Natural killer cell (primary cell): ENCODE data around the gene PPP2R2C. TPM values are rescaled to one million over a fixed set of nuclear protein-coding genes. Genes with fewer than 3 reads are reported as not detected.

ENCODE experiments used
- ATAC-seq, 3 donors: fragments of 150-1000 bp in 2 of 3; fragments of 200-7000 bp in 1 of 3; cut with Tn5 transposase; 1 replicate in 1 of 3; 2 replicates in 2 of 3; pipeline ENCODE4 v1.10.0; 2021; ENCODE audit warnings: mild to moderate bottlenecking in 2 of 3, moderate library complexity in 2 of 3
- DNase-seq, 2 donors: peaks; one replicate each; pipeline versions ENCODE4 v3.0.0 to v3.0.0-alpha.2; 2013 to 2021; ENCODE audit warnings: mixed read lengths in 1 of 2
- H3K27ac ChIP-seq: one replicate; pipeline ENCODE4 v1.5.1; 2013; ENCODE audit warnings: mild to moderate bottlenecking, low read length
- H3K27me3 ChIP-seq: one replicate; pipeline ENCODE4 v1.6.1; 2013; ENCODE audit warnings: low read length; ENCODE audit not compliant: control insufficient read depth, insufficient read depth
- H3K36me3 ChIP-seq: one replicate; pipeline ENCODE4 v1.6.1; 2013; ENCODE audit warnings: low read length; ENCODE audit not compliant: control insufficient read depth, insufficient read depth
- H3K4me1 ChIP-seq: one replicate; pipeline ENCODE4 v1.6.1; 2013; ENCODE audit warnings: low read length; ENCODE audit not compliant: control insufficient read depth, insufficient read depth
- H3K4me3 ChIP-seq: one replicate; pipeline ENCODE4 v1.5.1; 2013; ENCODE audit warnings: low read length
- H3K9me3 ChIP-seq: one replicate; pipeline ENCODE4 v1.6.1; 2013; ENCODE audit warnings: low read length; ENCODE audit not compliant: control insufficient read depth, insufficient read depth
- H3K27ac Mint-ChIP-seq, 2 donors: one replicate each; pipeline ENCODE4 v1.8.0; 2022; ENCODE audit warnings: mild to moderate bottlenecking in 2 of 2, mixed read lengths in 2 of 2, moderate library complexity in 1 of 2
- H3K27me3 Mint-ChIP-seq, 2 donors: one replicate each; pipeline ENCODE4 v1.8.0; 2022; ENCODE audit warnings: low read depth in 2 of 2, mixed read lengths in 2 of 2
- H3K36me3 Mint-ChIP-seq: one replicate; pipeline ENCODE4 v1.8.0; 2022; ENCODE audit warnings: mixed read lengths
- H3K4me1 Mint-ChIP-seq, 2 donors: one replicate each; pipeline ENCODE4 v1.8.0; 2022; ENCODE audit warnings: mixed read lengths in 2 of 2
- H3K4me3 Mint-ChIP-seq: one replicate; pipeline ENCODE4 v1.8.0; 2022; ENCODE audit warnings: mild to moderate bottlenecking, moderate library complexity, mixed read lengths
- H3K9me3 Mint-ChIP-seq, 2 donors: one replicate each; pipeline ENCODE4 v1.8.0; 2022; ENCODE audit warnings: mixed read lengths in 2 of 2
- CTCF ChIP-seq: fragments of 200-600 bp; IDR thresholded peaks from one replicate; pipeline ENCODE4 v1.8.0; 2022; ENCODE audit warnings: antibody characterized with exemption
- WGBS: methylation state at CpG from one replicate; pipeline ENCODE4 v1.1.7; 2013; ENCODE audit warnings: missing lambda C conversion rate; ENCODE audit not compliant: insufficient coverage; 5-methylcytosine and 5-hydroxymethylcytosine counted together
- intact Hi-C: fragments of 100-400 bp; cut with micrococcal nuclease; formaldehyde crosslinking; loops from one replicate; pipeline ENCODE4 v1.14.2; 2022
- total RNA-seq, 4 donors: library from RNA; stranded (reverse); fragments of 120-200 nt in 1 of 4; gene quantifications; one replicate each; pipeline versions ENCODE4 v1.2.3 to v1.2.4, GENCODE V29; 2013 to 2022

Gene PPP2R2C
- total RNA-seq, 3 donors from 2014 or later (not counting 1 experiment from before 2014, with no cell fraction given): not detected

DNA sequence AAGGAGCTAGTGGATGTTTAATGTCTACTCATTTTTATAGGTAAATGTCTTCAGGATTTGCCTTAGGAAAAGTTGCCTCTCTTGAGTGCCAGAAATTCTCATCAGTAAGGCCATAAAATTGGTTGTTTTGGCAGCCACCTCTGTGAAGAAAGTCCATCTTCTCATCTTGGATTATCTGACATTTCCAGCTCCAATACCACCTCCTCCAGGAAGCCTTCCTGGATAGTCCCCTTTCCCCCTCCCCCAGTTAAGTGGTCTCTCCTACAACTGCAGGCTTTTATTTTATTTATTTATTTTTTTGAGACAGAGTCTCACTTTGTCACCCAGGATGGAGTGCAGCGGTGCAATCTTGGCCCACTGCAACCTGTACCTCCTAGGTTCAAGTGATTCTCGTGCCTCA, 87.1 kb downstream of the PPP2R2C start:
- Mint-ChIP-seq H3K9me3 (no peaks in the 10 kb centered on the region), H3K4me1 (no peaks in the 10 kb centered on the region), H3K36me3 (no peaks in the 10 kb centered on the region), H3K27ac (no peak overlapping the region), H3K4me3 (no peak overlapping the region), H3K27me3 (peaks cover 0 to 19% of the 10 kb centered on the region in 2 donors)
- Histone ChIP-seq H3K27me3 (no peaks in the 10 kb centered on the region), H3K36me3 (no peaks in the 10 kb centered on the region), H3K4me3 (no peak overlapping the region), H3K9me3 (no peaks in the 10 kb centered on the region), H3K4me1 (no peaks in the 10 kb centered on the region), H3K27ac (no peak overlapping the region)
- intact Hi-C loops: no loop called here
- ATAC-seq (no peak), DNase-seq (no peak)
- WGBS: 100% methylated on average over 1 of the region's 2 CpGs
- no peak for TF ChIP-seq CTCF

DNA sequence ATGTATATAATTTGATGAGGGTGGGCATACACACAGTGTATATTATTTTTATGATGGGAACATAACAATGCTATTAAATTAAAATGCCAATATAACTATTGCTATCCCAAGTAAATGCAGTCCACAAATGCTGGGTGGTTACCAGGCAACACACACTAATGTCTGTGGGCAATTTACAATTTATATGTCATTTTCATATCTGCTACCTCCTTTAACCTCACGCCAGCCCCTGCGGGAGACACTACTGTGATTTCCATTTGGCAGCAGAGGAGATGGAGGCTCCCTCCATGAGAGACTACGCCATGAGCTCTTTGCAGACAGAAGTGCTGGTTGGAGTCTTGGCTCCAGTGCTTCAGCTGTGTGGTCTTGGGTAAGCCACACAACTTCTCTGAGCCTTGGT, 87.9 kb downstream of the PPP2R2C start:
- Mint-ChIP-seq H3K36me3 (no peaks in the 10 kb centered on the region), H3K4me3 (no peak overlapping the region), H3K9me3 (no peaks in the 10 kb centered on the region), H3K27ac (no peak overlapping the region), H3K4me1 (no peaks in the 10 kb centered on the region), H3K27me3 (peaks cover 0 to 19% of the 10 kb centered on the region in 2 donors)
- Histone ChIP-seq H3K4me3 (no peak overlapping the region), H3K4me1 (no peaks in the 10 kb centered on the region), H3K27me3 (no peaks in the 10 kb centered on the region), H3K27ac (no peak overlapping the region), H3K36me3 (no peaks in the 10 kb centered on the region), H3K9me3 (no peaks in the 10 kb centered on the region)
- DNase-seq (no peak), ATAC-seq (no peak)
- intact Hi-C loops: no loop called here
- TF ChIP-seq CTCF: no peak
- 79% methylated on average over 3 of the region's 3 CpGs for WGBS

- no peak for ATAC-seq
- Histone ChIP-seq H3K9me3 (no peaks in the 10 kb centered on the region), H3K36me3 (no peaks in the 10 kb centered on the region), H3K4me3 (no peak overlapping the region), H3K27ac (no peak overlapping the region), H3K27me3 (no peaks in the 10 kb centered on the region), H3K4me1 (no peaks in the 10 kb centered on the region)
- Mint-ChIP-seq H3K36me3 (no peaks in the 10 kb centered on the region), H3K27me3 (peaks cover 5 to 14% of the 10 kb centered on the region in 2 donors), H3K27ac (no peak overlapping the region), H3K9me3 (no peaks in the 10 kb centered on the region), H3K4me1 (no peaks in the 10 kb centered on the region), H3K4me3 (no peak overlapping the region)
- WGBS: 86% methylated on average over 7 of the region's 9 CpGs
- no peak for DNase-seq
- TF ChIP-seq CTCF: no peak
- intact Hi-C loops: no loop called here
These were observed 88.5 kb downstream of the PPP2R2C start for GRCh38 chr4:6383929-6384328.

GRCh38 chr4:6383009-6383404, 89.4 kb downstream of the PPP2R2C start:
- Mint-ChIP-seq H3K4me1 (no peaks in the 10 kb centered on the region), H3K36me3 (no peaks in the 10 kb centered on the region), H3K27ac (no peak overlapping the region), H3K27me3 (peaks cover 9 to 13% of the 10 kb centered on the region in 2 donors), H3K9me3 (no peaks in the 10 kb centered on the region), H3K4me3 (no peak overlapping the region)
- Histone ChIP-seq H3K36me3 (no peaks in the 10 kb centered on the region), H3K9me3 (no peaks in the 10 kb centered on the region), H3K27me3 (no peaks in the 10 kb centered on the region), H3K4me1 (no peaks in the 10 kb centered on the region), H3K4me3 (no peak overlapping the region), H3K27ac (no peak overlapping the region)
- ATAC-seq: no peak
- intact Hi-C loops: no loop called here
- no peak for DNase-seq
- TF ChIP-seq CTCF: no peak
- WGBS: 90% methylated on average over 7 of the region's 10 CpGs
